GM18870 (cell line): ENCODE measurements around the gene S100PBP.

Experiments
- ATAC-seq: cut with Tn5 transposase; IDR thresholded peaks from one replicate; pipeline ENCODE4 v1.9.1; 2021; ENCODE audit warnings: moderate library complexity; ENCODE audit not compliant: unreplicated experiment

Gene S100PBP

DNA sequence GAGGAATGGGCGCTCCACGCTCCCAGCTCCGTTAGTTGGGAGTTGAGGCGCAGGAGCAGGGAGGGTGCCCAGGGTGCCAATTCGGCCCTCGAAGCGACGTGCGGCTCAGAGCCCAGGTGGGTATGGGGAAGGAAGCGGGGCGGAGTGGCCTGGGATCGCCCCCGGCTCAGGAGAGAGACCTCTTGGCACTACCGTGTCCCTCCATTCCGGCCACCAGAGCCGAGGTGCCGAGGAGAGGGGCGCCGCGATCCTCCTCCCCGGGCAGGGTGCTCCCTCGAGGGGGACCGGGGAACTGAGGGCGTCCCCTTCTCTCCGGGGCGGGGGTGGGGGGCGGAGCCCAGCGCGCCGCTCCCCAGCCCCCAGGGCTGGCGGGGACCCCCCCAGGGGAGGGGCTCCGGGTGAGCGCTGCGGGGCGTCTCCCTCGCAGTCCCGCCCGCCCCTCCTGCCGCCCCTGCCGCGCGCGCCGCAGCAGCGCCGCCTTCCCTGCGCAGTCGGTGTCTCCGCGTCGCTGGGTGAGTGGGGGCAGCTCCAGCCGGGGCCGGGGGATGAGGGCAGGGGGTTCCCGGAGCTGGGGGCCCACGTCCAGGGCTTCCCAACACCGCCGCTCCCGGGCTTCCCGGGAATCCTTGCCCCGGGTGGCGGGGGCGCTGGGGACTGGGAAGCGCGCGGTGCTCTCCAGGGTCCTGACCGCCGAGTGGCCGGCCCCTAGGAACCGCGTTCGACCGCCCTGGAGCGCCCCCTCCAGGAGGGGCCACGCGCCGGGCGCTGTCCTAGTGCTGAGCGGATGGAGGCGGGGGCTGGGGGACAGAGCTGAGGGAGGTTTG is 68.8 kb downstream of the S100PBP start, which contains the start of gene HPCA:
TSS of gene HPCA (plus strand) at position 488 of the 824 bp plus-strand sequence. CDS start 2,408 bp downstream, outside the sequence.
- ATAC-seq: no peak

DNA sequence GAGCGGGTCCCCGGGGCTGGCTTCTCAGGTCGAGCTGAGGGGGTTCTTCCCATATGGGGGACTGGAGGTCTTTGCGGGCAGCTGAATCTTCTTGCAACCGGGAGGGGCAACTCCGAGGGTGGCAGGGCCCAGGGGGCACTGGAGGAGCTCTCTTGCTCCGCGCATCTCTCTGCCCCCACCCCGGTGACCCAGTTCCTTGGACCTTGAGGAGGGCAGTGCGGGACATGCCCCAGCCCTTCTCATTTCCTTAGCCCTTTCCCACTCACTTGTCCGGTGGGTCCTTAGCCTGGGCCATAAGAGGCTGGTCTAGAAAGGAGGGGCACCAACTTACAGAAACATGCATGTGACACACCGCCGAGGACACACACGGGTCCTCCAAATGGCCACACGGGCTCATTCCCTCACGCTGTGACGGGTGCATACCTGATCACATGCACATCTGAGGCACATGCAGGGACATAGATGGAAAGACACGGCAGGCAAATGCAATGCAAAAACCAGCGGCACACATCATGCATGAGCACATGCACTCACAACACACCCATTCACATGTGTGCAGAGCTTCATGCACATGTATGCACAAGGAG is 69.5 kb downstream of the S100PBP start:
- ATAC-seq: no peak

DNA sequence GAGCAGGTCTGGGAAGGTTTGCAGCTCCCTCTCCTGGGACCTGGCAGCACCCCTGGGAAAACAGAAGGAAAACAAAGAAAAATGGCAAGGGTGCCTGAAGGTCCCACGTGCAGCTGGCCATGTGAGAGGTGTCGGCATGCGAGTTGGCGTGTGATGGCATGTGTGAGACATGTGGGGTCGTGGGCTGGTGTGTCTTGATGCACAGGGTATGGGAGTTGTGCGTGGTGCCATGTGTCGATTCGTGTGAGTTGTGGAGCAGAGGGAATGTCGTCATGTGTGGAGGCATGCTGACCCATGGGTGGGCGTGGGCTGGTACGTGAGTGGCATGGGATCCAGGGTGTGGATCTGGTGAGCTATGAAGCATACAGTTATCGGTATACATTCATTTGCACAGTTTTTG is 70.2 kb downstream of the S100PBP start:
- ATAC-seq: no peak

DNA sequence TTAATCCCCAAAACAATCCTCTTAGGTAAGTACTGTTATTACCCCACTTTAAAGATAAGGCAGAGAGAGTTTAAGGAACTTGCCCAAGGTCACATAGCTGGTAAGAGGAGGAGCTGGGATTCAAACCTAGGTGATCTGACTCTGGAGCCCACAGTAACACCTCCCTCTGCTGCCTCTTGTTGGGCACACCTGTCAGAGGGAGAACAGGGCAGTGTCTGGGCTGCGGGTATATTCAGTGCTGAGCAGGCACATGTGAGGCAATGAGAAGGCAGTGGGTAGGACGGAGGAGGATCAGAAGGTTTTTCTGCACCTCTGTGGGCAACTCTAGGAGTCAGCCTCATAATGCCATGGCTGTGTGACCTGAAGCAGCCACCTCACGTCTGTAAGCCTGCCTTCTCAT is 70.7 kb downstream of the S100PBP start:
- ATAC-seq: no peak

DNA sequence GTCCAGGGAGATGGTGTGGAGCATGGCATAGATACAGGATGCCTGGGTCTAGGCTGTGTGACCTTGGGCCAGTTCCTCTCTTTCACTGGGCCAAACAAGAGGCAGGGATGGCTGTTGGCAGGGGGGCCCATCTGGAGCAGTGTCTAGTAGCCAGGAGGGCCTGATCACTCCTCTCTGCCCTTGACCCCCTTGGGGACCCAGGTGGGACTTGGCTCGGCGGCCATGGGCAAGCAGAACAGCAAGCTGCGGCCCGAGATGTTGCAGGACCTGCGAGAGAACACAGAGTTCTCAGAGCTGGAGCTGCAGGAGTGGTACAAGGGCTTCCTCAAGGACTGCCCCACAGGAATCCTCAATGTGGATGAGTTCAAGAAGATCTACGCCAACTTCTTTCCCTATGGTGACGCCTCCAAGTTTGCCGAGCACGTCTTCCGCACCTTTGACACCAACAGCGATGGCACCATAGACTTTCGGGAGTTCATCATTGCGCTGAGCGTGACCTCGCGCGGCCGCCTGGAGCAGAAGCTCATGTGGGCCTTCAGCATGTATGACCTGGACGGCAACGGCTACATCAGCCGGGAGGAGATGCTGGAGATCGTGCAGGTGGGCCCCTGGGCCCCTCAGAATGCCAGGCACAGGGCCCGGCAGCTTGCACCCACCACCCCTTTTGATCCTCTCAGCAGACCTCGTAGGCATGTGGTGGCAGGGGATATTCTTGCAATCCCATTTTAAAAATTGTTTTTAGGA is 71.4 kb downstream of the S100PBP start:
- ATAC-seq: no peak

DNA sequence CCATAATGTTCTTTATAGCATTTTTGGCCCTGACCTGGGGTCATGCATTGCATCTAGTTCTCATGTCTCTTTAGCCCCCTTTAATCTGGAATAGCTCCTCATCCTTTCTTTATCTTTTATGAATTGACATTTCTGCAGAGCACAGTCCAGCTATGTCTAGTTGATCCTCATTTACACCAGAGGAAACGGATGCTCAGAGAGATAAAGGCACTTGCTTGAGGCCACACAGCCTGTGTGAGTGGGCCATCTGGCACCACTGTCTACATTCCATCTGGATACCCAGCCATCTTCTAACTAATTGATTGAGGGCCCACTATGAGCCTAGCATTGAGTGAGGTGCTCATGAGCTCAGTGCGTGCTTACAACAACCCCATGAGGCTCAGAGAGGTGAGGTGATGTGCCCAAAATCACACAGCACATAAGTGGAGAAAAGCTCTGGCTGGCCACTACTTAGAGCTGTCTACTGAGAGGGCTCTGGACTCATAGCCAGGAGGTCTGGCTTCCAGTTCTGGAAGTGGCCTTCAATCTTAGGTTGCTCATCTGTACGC is 72.4 kb downstream of the S100PBP start:
- ATAC-seq: no peak

DNA sequence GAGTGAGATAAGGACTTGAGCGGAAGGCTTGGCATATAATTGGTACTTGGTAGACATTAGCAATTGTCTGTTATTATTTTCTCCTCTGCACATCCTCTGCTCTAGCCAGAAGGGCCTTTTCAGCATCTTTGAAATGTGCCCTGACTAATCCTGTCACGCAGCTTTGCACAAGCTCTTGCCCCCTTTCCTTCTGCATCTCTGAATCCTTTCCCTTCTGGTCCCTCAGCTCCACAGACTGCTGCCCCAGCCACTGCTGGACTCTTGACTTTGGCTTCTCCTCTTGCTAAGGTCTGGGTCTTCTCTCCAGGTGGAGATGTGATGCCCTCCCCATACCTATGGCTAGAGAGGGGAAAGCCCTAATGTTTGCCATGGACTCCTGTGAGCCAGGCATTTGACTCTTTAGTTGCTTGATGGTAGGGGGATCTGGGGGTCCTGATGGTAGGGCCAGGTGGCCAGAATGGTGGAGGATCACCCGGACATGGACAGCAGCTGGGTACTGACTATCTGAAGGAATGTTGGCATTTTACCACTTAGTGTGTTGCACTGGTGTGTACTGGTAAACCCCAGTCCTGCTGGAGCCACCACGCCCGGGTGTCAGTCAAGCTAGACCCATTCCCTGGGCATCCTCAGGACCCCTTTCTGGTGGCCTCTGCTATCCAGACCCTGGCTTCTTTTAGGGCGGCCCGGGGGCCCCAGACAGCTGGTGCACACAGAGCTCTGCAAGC is 73.2 kb downstream of the S100PBP start:
- no peak for ATAC-seq

DNA sequence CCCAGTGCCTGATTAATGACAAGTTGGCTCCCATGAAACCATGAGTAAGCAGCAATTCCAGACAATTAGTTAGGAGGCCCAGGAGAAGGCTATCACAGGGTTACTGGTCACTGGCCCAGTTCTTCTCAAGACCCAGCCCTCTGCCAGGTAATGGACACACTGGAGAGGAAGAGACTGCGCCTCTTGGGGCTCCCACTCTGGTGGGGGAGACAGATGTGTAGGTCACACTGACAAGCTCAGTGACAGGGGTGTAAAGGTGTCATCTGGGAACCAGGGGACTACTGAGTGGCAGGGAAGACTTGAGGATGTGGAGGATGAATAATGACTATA is 73.8 kb downstream of the S100PBP start:
- no peak for ATAC-seq

DNA sequence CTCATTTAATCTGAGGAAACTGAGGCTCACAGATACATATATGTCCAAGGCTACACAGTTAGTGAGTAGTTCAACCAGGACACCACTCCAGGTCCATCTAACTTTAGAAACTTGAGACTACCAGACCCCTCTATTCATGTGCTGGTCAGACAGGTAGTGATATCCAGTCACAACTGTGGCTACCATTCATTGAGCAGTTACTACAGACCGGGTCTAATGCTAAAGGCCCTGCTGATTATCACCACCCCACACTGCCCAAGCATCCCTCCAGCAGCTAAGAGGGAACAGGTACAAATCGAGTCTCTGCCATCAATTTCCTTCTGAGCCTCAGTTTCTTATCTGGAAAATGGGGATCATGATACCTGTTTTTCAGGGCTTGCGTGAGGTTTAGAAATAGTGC is 74.2 kb downstream of the S100PBP start:
- ATAC-seq: no peak

DNA sequence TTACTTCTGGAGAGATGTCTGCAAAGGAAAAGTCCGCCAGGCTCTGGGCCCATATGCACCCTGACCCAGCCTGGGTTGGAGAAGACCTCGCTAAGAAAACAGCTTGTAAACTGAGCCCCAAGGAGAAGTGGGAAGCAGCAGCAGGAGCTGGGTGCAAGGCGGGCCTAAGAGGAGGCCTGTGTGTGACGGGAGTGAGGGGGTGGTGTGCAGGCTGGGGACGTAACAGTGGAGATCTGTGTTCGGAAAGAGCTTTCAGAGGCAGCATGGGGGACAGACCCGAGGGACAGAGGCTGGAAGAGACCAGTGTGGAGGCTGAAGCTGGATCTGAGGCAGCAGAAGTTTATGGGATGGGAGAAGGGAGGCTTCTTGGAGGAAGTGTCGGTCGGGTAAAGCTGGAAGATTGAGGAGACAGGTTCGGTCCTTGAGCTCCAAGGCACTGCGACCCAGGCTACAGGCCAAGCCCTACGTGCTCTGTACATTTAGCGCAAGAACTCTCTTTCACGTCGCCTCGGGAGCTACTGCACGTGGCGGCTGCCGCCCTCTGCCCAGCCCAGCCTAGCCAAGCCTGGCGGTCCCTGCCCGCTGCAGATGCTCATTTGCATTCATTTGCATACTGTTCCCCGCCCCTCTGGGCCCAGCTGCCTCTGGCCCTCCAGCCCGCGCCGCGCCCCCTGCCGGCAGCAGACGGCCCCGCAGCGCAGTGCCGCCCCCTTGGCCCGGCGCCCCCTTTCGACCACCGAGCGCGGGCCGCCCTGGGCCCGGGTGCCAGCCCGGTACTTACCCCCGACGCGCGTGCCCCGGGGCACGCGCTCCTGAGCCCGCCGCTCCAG is 75.1 kb downstream of the S100PBP start:
- ATAC-seq: no peak

DNA sequence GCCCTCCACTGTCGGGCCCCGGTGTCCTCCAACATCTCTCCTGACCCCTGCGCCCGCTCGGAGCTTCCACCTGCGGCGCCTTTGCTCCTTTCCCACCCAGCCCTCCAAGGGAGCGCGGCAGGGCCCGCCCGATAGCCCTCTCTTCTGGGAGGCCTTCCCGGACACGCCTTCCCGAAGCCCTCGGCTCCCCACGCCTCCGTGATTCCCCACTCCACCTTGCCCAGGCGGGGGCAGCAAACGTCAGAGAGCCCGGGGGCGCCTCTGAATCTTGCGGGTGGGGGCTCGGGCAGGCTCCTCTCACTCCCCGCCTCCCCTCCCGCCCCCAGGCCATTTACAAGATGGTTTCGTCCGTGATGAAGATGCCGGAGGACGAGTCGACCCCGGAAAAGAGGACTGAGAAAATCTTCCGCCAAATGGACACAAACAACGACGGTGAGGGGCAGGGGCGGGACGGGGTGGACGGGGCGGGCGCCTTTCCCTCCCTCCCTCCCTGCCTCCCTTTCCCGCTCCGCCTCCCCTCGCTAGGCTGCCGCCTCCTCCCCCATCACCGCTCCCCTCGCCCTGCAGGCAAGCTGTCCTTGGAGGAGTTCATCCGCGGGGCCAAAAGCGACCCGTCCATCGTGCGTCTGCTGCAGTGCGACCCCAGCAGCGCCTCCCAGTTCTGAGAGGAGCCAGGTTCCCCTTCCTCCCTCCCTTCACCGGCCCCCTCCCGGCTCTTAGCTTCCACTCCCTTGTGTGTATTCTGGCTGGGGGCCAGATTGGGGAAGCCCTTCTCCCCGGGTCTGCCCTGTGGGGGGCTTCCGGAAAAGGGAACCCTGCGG is 76.0 kb downstream of the S100PBP start:
- ATAC-seq: no peak

DNA sequence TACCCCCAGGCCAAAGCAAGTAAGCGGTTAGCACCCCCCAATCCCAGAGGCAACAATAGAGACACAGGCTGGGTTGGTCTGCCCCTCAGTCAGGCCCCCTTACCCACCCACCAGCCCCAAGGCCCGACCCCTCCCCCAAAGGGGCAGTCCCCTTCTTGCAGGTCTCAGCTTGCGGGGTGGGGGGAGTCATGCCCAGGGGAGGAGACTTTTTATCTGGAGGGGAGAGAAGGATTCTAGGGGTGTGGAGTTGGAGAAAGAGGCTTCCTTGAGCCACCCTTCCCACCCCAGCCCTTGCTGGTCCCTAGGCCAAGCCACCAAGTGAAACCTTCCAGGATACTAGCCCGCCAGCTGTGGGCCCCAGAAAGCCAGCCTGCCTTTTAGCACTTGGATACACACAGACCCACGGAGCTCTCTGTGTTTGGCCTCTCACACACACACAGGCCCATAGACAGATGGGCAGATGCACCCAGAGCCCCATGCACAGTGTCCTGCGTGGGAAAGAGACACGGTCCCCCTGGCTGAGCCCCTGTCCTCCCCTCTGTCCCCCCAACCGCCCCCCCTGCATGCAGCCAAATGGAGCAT is 76.7 kb downstream of the S100PBP start:
- no peak for ATAC-seq

DNA sequence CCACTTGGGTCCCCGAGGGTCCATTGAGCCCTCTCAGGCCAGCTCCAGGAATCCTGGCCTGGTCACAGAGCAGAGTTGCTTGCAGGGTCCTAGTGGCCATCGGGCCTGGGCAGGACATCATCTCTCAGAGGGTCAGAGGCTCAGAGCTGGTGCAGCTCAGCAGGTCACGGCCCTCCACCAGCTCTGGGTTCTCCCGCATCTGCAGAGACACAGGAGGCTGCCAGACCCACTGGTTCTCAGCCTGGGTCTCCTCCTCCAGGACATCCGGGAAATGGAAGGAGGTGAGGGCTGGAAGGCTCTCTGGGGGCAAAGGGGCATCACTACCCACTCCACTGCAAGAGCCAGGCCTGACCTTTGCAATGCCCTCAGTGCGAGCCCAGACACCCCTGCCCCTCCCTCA is 77.2 kb downstream of the S100PBP start:
- no peak for ATAC-seq

DNA sequence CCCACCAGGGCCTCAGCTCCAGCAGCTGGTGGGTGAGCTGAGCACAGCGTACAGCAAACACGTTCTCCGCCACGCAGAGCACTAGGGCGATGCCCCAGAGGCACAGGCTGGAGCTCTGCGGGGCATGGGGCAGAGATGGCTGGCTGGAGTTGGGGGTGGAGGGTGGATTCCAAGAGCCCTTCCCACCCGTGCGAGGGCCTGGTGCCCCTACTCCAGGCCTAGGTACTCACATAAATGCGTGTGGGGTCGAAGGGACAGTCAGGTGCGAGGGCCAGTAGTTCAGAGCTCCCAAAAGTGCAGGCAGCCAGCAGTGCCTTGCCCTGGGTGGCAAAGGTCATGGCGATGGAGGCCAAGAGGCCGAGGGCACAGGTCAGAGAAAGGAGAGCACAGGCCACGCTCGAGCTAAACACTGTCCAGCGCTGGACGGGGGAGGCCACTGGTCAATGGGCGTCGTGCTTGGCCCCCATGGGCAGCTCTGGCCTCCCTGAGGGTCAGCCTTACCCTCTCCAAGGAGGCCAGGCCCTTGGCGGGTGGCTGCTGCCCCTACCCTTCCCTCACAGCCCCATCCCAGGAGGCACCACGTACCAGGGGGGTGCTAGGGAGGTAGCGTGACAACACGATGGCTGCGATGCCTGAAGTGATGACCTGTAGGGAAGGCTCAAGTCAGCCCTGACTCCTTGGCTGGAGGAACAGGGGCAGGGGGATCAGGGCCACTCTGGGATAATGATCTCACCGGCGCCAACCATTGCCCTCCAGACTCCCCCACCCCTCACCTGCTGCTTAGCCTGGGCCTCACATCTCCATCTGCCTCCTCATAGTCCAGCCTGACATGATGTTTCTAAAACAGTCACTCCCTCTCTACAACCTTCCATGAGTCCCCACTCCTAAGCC is 78.1 kb downstream of the S100PBP start:
- ATAC-seq: no peak

DNA sequence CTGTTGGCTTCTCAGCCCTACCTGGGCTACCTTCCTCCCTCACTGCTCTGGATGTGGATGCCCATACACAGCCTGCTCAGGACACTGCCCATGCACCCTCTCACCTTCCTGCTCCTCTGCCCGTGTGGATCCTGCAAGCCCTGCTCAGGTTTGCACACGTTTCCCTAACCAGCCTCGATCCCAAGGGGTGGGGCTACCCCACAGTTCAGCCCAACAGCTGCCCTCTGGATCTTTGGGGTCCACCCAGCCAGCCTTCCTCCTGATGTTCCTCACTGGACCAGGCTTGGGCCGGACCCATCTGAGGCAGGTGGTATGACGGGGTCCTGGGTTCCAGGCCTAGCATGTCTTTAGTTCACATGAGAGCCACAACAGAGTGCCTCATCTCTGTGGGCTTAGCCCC is 79.0 kb downstream of the S100PBP start:
- ATAC-seq: no peak

DNA sequence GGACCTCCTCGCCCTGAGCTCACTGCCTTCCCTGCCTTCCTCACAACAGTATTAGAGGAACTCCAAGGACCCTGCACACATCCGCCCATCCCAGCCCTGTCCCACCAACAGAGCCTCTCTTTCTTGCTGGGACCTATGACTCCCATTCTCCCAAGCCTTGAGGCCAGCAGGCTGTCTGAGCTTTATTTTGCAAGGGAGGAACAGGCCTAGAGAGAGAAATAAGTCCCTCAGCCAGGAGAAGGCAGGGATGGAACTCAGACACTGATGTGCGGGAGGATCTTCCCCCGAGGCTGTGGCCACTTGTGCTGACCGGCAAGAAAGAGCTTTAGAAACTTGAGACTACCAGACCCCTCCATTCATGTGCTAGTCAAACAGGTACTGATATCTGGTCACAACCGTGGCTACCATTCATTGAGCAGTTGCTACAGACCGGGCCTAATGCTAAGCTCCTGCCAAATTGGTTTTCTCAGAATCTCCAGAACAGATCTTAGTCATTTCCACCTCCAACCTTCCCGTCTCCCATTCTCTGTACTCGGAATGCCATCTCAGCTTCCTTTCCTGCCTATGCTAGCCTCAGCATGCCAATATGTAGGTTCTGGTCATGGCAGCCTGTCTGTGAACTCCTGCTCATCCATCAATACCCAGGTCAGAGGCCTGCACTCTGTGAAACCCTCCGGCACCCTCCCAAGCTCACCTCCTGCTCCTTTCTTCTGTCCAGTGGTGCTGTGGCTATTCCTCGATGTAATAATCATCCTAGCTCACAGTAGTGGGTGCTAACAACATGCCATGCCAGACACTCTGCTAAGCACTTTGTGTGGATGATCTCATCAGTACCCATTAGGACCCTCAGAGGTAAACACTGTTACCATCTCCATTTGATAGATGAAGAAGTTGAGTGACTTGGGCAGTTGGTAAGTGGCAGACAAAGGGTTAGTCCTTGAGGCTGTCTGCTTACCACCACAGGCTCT is 79.9 kb downstream of the S100PBP start:
- no peak for ATAC-seq

DNA sequence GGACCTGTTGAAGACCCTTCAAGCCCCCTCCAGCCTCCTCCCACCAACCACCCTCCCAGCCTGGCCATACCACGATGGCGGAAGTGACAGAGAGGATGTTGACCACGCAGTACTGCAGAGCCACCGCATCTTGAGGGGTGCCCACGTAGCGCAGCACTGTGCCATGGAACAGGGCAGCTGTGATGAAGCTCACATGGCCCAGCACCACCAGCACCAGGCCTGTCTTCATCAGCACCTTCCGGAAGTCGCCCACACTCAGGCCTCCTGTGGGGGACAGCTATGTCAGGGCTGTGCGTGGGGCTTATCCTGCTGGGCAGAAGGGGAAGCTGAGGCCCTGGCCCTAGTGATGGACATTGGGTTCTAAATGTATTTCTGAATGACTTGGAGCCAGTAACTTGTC is 80.6 kb downstream of the S100PBP start:
- no peak for ATAC-seq
